ENCODE measurements around the gene KIAA0232.

Gene KIAA0232

DNA sequence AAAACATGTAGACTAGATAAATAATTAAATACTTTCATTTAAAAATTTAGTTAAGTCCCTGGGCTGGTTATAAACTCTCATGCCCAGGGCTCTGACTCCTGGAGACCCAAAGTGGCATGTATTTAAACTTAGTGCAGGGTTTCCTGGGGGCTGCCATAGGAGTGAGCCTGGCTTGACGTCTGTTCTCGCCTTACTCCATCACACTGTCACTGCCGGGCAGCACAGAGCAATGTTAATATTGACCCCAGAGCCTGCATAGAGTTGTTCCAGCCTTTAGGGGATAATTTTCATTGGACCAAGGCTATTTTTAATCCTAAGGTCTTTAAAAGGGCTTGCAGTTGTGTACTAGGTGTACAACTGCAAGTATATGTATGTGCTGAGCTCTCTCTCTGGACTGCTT is 31.2 kb downstream of the KIAA0232 start:
- TF ChIP-seq MYC (IDR thresholded peaks at IDR 0.05; ENCODE audit: low read depth, low read length) (no peak), POLR2A (IDR thresholded peaks at IDR 0.05; ENCODE audit: extremely low read depth, insufficient read length) (no peak), CTCF (IDR thresholded peaks at IDR 0.05; ENCODE audit: low read depth, low read length) (no peak), MAX (IDR thresholded peaks at IDR 0.05; ENCODE audit: low read depth, low read length) (no peak)
- DNase-seq (ENCODE audit: low read depth) = no peak
- no peak overlapping the region for H3K4me3 ChIP-seq (ENCODE audit: low read depth, low read length)

DNA sequence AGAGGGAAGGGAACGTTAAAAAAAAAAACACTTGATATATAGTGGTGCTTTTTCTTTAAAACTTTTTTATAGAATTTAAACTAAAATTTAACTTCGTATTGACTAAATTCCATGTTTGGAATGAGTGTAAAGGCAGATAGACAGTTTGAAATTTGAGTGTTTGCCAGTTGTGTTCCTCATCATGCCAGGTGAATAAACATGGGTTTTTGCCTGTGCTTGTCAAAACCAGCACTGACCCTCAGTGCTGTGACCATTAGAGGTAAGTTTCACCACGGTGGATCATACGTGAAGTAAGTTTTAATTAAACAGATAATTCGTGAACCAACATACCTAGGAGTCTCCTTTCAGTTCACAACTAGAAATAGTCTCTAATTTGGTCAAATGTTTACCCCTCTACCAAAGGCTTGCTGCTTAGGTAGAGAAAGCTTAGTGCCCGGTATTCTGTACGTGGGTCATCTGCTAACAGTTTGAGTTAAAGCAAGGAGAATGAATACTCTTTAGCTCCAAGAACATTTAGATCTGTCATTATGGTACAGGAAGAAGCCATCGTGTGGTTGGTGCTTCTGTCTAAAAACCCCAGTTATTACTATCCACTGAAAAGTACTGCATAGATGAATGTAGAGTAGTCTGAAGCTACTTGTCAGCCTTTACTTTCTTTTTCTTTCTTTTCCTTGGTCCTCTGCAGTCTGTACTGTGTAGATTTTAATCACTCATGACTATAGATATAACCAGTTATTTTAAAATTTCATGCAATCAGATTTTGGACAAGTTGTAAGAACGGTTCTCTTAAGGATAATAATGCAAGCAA is 32.7 kb downstream of the KIAA0232 start:
- no peak for DNase-seq (ENCODE audit: low read depth)
- TF ChIP-seq MYC (IDR thresholded peaks at IDR 0.05; ENCODE audit: low read depth, low read length) = no peak
- no peak for TF ChIP-seq POLR2A (IDR thresholded peaks at IDR 0.05; ENCODE audit: extremely low read depth, insufficient read length)
- TF ChIP-seq CTCF (IDR thresholded peaks at IDR 0.05; ENCODE audit: low read depth, low read length) = no peak
- TF ChIP-seq MAX (IDR thresholded peaks at IDR 0.05; ENCODE audit: low read depth, low read length) = no peak
- H3K4me3 ChIP-seq (ENCODE audit: low read depth, low read length) = no peak overlapping the region

DNA sequence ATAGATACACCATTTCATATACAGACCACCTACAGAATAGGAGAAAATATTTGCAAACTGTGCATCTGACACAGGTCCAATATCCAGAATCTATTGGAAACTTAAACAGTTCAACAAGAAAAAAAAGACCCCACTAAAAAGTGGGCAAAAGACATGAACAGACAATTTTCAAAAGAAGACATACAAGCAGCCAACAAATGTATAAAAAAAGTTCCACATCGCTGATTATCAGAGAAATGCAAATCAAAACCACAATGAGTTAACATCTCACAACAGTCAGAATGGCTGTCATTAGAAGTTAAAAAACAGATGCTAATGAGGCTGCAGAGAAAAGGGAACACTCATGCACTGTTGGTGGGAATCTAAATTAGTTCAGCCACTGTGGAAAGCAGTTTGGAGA is 36.8 kb downstream of the KIAA0232 start:
- TF ChIP-seq CTCF (IDR thresholded peaks at IDR 0.05; ENCODE audit: low read depth, low read length) = no peak
- DNase-seq (ENCODE audit: low read depth) = no peak
- no peak overlapping the region for H3K4me3 ChIP-seq (ENCODE audit: low read depth, low read length)

DNA sequence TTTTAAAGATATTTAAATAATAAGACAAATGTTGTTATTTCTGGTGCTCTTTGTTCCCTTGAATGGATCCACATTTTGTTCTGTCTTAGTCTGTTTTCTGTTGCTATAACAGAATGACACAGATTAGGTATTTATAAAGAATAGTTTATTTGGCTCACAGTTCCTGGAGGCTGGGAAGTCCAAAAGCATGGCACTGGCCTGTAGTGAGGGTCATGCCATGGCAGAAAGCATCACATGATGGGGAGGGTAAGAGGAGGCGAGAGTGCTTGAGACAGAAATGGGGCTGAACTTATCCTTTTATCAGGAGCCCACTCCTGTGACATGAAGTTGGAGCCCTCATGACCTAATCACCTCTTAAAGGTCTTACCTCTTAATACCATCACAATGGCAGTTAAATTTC is 38.2 kb downstream of the KIAA0232 start:
- H3K4me3 ChIP-seq (ENCODE audit: low read depth, low read length) = no peak overlapping the region
- DNase-seq (ENCODE audit: low read depth) = no peak
- no peak for TF ChIP-seq MAX (IDR thresholded peaks at IDR 0.05; ENCODE audit: low read depth, low read length)
- TF ChIP-seq POLR2A (IDR thresholded peaks at IDR 0.05; ENCODE audit: extremely low read depth, insufficient read length) = no peak
- TF ChIP-seq MYC (IDR thresholded peaks at IDR 0.05; ENCODE audit: low read depth, low read length) = no peak
- no peak for TF ChIP-seq CTCF (IDR thresholded peaks at IDR 0.05; ENCODE audit: low read depth, low read length)

DNA sequence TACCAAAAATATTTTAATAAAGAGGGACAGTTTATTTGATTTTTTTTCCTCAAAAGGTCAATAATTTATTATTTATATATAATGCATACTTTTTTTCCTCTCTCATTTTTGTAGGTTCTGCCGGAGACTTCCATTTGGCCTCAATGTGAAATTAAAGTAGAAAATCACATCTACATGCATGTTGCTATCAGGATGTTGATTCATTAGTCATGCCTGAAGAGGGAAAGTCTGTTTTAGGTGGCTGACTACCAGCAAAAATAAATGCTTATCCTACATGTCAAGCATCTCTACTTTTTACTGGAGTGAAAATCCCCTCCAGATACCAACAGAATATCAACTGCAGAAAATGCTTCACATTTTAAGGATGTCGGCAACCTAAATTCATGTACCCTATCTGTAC is 41.5 kb downstream of the KIAA0232 start:
- H3K4me3 ChIP-seq (ENCODE audit: low read depth, low read length) = no peak overlapping the region
- no peak for TF ChIP-seq POLR2A (IDR thresholded peaks at IDR 0.05; ENCODE audit: extremely low read depth, insufficient read length)
- TF ChIP-seq MAX (IDR thresholded peaks at IDR 0.05; ENCODE audit: low read depth, low read length) = no peak
- TF ChIP-seq MYC (IDR thresholded peaks at IDR 0.05; ENCODE audit: low read depth, low read length) = no peak
- TF ChIP-seq CTCF (IDR thresholded peaks at IDR 0.05; ENCODE audit: low read depth, low read length) = no peak
- DNase-seq (ENCODE audit: low read depth) = no peak

Data from NB4 (cell line).